ENCODE measurements around the gene BGLAP.

The BGLAP gene

DNA sequence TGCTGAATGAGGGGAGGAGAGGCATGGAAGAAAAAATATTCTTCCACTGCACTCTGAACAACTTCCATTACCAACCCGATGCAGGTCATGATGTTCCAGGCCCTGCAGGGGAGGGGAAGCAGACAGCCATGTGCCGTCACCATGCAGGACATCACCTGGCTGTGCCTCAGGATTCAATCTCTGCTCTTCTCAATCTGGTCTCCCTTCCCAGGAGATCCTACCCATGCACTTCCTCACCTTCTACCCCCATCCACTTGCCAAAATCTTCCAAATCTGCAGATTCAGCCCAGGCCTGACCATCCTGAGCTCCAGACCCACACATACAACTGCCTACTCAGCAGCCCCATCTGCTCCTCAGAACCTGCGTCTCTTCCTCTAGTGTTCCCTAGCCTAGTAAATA, 11.7 kb downstream of the BGLAP start:
- Histone ChIP-seq H3K9me3 (no peaks in the 10 kb centered on the region), H3K4me3 (no peak overlapping the region), H3K27me3 (no peaks in the 10 kb centered on the region), H3K27ac (no peak overlapping the region), H3K36me3 (peaks cover 71 to 96% (median 94%) of the 10 kb centered on the region in 3 donors), H3K4me1 (no peaks in the 10 kb centered on the region)
- TF ChIP-seq, protein P1, sequence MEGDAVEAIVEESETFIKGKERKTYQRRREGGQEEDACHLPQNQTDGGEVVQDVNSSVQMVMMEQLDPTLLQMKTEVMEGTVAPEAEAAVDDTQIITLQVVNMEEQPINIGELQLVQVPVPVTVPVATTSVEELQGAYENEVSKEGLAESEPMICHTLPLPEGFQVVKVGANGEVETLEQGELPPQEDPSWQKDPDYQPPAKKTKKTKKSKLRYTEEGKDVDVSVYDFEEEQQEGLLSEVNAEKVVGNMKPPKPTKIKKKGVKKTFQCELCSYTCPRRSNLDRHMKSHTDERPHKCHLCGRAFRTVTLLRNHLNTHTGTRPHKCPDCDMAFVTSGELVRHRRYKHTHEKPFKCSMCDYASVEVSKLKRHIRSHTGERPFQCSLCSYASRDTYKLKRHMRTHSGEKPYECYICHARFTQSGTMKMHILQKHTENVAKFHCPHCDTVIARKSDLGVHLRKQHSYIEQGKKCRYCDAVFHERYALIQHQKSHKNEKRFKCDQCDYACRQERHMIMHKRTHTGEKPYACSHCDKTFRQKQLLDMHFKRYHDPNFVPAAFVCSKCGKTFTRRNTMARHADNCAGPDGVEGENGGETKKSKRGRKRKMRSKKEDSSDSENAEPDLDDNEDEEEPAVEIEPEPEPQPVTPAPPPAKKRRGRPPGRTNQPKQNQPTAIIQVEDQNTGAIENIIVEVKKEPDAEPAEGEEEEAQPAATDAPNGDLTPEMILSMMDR (IDR thresholded peaks at IDR 0.05), result no peak
- DNase-seq, result no peak
- intact Hi-C loops (cut with DNase I; ENCODE audit: low total_unique reads), result no loop called here

DNA sequence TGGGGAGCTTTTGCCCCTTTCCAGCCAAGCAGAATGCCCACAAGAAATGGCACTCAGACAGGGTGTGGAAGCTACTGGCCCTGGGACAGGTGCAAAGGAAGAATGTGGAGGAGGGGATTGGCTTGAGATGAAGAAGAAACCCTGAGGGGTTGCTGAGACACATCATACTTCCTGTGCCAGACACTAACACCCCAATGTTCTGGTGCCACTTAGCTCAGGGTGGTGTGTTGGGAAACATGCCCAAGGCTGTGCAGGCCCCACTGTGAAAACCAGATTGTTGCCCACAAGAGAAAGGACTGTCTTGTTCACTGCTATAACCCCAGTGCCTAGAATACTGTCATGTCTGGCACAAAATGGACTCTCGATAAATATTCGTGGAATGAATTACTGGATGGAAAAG, 15.7 kb downstream of the BGLAP start:
- H3K9me3 ChIP-seq, result no peaks in the 10 kb centered on the region
- no peak for DNase-seq
- no peak overlapping the region for H3K27ac ChIP-seq
- peaks cover 76 to 100% (median 99%) of the 10 kb centered on the region in 3 donors for H3K36me3 ChIP-seq
- no peak overlapping the region for H3K4me3 ChIP-seq
- TF ChIP-seq, protein P1 (IDR thresholded peaks at IDR 0.05), result no peak
- intact Hi-C loops (cut with DNase I; ENCODE audit: low total_unique reads), result no loop called here
- no peaks in the 10 kb centered on the region for H3K4me1 ChIP-seq
- H3K27me3 ChIP-seq, result no peaks in the 10 kb centered on the region

DNA sequence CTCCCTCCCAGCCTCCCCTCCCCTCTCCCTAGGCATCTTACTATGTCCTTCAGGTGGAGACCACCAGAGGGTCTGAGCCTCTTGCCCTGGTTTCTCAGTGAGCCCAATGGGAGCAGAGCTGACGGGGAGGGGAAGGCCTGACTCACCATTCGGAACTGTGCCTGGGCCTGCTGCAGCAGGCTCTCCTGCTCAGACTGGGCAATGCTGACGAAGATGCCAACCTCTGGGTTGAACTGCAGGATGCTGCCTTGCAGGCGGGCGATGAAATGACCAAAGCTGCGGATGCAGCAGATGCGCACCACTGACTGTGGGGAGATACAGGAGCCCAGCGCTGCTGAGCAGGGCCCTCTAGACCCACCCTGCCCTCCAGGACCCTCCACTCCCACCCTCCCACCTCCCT, 16.9 kb downstream of the BGLAP start:
- H3K4me3 ChIP-seq, result no peak overlapping the region
- H3K36me3 ChIP-seq, result peaks cover 76 to 100% (median 99%) of the 10 kb centered on the region in 3 donors
- no peak for DNase-seq
- no peak overlapping the region for H3K27ac ChIP-seq
- H3K4me1 ChIP-seq, result no peaks in the 10 kb centered on the region
- H3K9me3 ChIP-seq, result no peaks in the 10 kb centered on the region
- no peaks in the 10 kb centered on the region for H3K27me3 ChIP-seq
- TF ChIP-seq, protein P1 (IDR thresholded peaks at IDR 0.05), result no peak
- intact Hi-C loops (cut with DNase I; ENCODE audit: low total_unique reads), result no loop called here

DNA sequence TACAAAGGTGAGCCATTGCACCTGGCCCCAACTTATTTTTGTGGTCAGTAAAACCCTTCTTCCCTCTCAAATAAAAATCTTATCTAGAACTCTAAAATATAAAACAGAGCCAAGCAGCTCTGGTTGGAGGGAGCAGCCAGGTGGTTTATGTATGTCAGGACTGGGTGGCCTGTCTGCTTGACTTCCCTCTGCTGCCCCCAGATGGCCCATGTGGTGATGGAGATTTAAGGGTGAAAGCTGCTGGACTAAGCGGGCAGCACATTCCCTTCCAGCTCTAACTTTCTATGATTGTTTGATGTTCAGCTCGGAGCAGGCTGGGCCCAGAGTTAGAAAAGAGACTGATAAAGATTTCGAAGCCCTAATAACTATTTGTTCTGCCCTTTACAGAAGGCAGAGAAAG, 17.8 kb downstream of the BGLAP start:
- Histone ChIP-seq H3K4me1 (no peaks in the 10 kb centered on the region), H3K9me3 (no peaks in the 10 kb centered on the region), H3K36me3 (peaks cover 76 to 100% (median 97%) of the 10 kb centered on the region in 3 donors), H3K4me3 (no peak overlapping the region), H3K27ac (no peak overlapping the region), H3K27me3 (no peaks in the 10 kb centered on the region)
- intact Hi-C loops (cut with DNase I; ENCODE audit: low total_unique reads), result no loop called here
- no peak for DNase-seq
- TF ChIP-seq, protein P1 (IDR thresholded peaks at IDR 0.05), result no peak

DNA sequence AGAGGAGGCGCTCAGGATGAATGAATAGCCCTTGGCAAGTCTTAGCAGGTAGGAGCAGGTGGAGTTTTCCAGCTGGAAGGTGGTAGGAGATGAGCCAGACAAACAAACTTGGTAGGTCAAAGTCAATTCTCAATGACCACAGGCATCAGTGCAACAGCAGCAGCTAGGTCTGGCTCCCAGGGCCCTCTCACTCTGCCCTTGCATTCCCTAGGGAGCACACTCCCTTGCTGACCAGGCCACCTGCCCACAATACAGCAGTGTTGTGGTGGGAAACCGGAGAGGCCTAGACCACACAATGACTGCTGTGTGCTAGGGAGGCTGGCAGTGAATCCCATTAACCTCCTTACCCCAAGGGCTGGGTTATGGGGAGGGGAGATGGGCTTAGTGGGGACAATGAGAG, 18.9 kb downstream of the BGLAP start:
- Histone ChIP-seq H3K27ac (no peak overlapping the region), H3K4me3 (no peak overlapping the region), H3K4me1 (no peaks in the 10 kb centered on the region), H3K36me3 (peaks cover 76 to 100% (median 97%) of the 10 kb centered on the region in 3 donors), H3K9me3 (no peaks in the 10 kb centered on the region), H3K27me3 (no peaks in the 10 kb centered on the region)
- intact Hi-C loops (cut with DNase I; ENCODE audit: low total_unique reads), result no loop called here
- DNase-seq, result no peak
- TF ChIP-seq, protein P1 (IDR thresholded peaks at IDR 0.05), result no peak
